Gastroesophageal sphincter (tissue), 4 donors: Measurements from ENCODE around the gene GID4. TPM values are rescaled to one million over a fixed set of nuclear protein-coding genes. Genes with fewer than 3 reads are reported as not detected.

Experiments used
- ATAC-seq: fragments of 150-250 bp; one replicate; pipeline ENCODE4 v1.9.1; 2016; ENCODE audit warnings: mild to moderate bottlenecking, moderate library complexity
- H3K27ac ChIP-seq, 4 donors: fragments of 200-600 bp; sonication (generic) in 3 of 4; 1 replicate in 3 of 4; 2 replicates in 1 of 4; pipeline ENCODE4 v1.5.1; 2016 to 2019
- H3K27me3 ChIP-seq: fragments of 200-600 bp; sonication (generic); one replicate; pipeline ENCODE4 v1.5.1; 2019
- H3K36me3 ChIP-seq, 2 donors: fragments of 200-600 bp; sonication (generic); one replicate each; pipeline ENCODE4 v1.5.1; 2019; ENCODE audit warnings: control low read depth in 1 of 2
- H3K4me1 ChIP-seq, 3 donors: fragments of 200-600 bp; sonication (generic); 1 replicate in 2 of 3; 2 replicates in 1 of 3; pipeline ENCODE4 v1.5.1; 2016 to 2019; ENCODE audit warnings: control low read depth in 2 of 3
- H3K4me3 ChIP-seq, 2 donors: fragments of 200-600 bp; sonication (generic); one replicate each; pipeline ENCODE4 v1.5.1; 2019; ENCODE audit warnings: mild to moderate bottlenecking in 1 of 2, moderate library complexity in 1 of 2
- H3K9me3 ChIP-seq, 3 donors: fragments of 200-600 bp; sonication (generic); one replicate each; pipeline ENCODE4 v1.5.1; 2017 to 2019; ENCODE audit warnings: control low read depth in 2 of 3
- CTCF ChIP-seq, 4 experiments: fragments of 200-600 bp in 2 of 4; fragments of 450-650 bp in 2 of 4; sonication (generic) in 1 of 4; IDR thresholded peaks; one replicate each; pipeline ENCODE4 v1.5.1; 2017 to 2019; ENCODE audit warnings: antibody characterized with exemption in 4 of 4, mild to moderate bottlenecking in 2 of 4, moderate library complexity in 2 of 4
- EP300 ChIP-seq: sonication (generic); formaldehyde crosslinking; IDR thresholded peaks from one replicate; pipeline ENCODE4 v1.6.1; 2017; ENCODE audit warnings: antibody characterized with exemption, mild to moderate bottlenecking
- POLR2A ChIP-seq, 2 donors: fragments of 450-650 bp; IDR thresholded peaks; one replicate each; pipeline ENCODE4 v1.6.1; 2017; ENCODE audit warnings: antibody characterized with exemption in 2 of 2, mild to moderate bottlenecking in 2 of 2, moderate library complexity in 1 of 2
- POLR2AphosphoS5 ChIP-seq: sonication (generic); formaldehyde crosslinking; IDR thresholded peaks from one replicate; pipeline ENCODE4 v1.6.1; 2017; ENCODE audit warnings: antibody characterized with exemption
- WGBS, 2 donors: methylation state at CpG; one replicate each; pipeline ENCODE4 v1.1.5; 2018; ENCODE audit warnings: low coverage in 1 of 2; 5-methylcytosine and 5-hydroxymethylcytosine counted together
- total RNA-seq, 4 donors: library from RNA; depleted of rRNA; stranded (reverse); fragments of >200 nt; gene quantifications; one replicate each; pipeline ENCODE4 v1.1.0, GENCODE V29; 2016

Gene GID4
- total RNA-seq, 4 donors from 2014 or later: 22.8 to 44.8 (median 33.9) TPM

- Histone ChIP-seq H3K4me3 (no peak overlapping the region), H3K9me3 (no peaks in the 10 kb centered on the region), H3K27ac (no peak overlapping the region), H3K36me3 (peaks cover 0 to 71% of the 10 kb centered on the region in 2 donors), H3K27me3 (no peaks in the 10 kb centered on the region), H3K4me1 (peaks cover 0 to 6% (median 0%) of the 10 kb centered on the region in 3 donors)
- TF ChIP-seq POLR2AphosphoS5: no peak
- TF ChIP-seq EP300: no peak
- TF ChIP-seq CTCF (IDR thresholded peaks at IDR 0.05): no peak
- no peak for TF ChIP-seq POLR2A (IDR thresholded peaks at IDR 0.05)
- 80% methylated on average over 1 of the region's 6 CpGs; no CpG with 5 or more reads in 1 of the 2 donors for WGBS, 2 donors
- no peak for ATAC-seq
These were observed 18.2 kb upstream of the GID4 start for GRCh38 chr17:18020971-18021370.

- H3K27ac ChIP-seq: no peak overlapping the region
- ATAC-seq: no peak
- H3K4me1 ChIP-seq: peaks cover 0 to 6% (median 0%) of the 10 kb centered on the region in 3 donors
- no peaks in the 10 kb centered on the region for H3K27me3 ChIP-seq
- no CpG with 5 or more reads among the region's 5 CpGs for WGBS, 2 donors
- TF ChIP-seq EP300: no peak
- TF ChIP-seq CTCF (IDR thresholded peaks at IDR 0.05): no peak
- H3K36me3 ChIP-seq: peaks cover 0 to 71% of the 10 kb centered on the region in 2 donors
- H3K4me3 ChIP-seq: no peak overlapping the region
- H3K9me3 ChIP-seq: no peaks in the 10 kb centered on the region
These were observed 17.8 kb upstream of the GID4 start for GRCh38 chr17:18021372-18021771.

- no peak for ATAC-seq
- WGBS, 2 donors: 48 to 60% methylated on average over 2 to 5 of the region's 5 CpGs
- H3K36me3 ChIP-seq: peaks cover 0 to 69% of the 10 kb centered on the region in 2 donors
- no peak overlapping the region for H3K27ac ChIP-seq
- H3K27me3 ChIP-seq: no peaks in the 10 kb centered on the region
- no peaks in the 10 kb centered on the region for H3K9me3 ChIP-seq
- H3K4me1 ChIP-seq: no peaks in the 10 kb centered on the region
- TF ChIP-seq CTCF (IDR thresholded peaks at IDR 0.05) (no peak), POLR2A (IDR thresholded peaks at IDR 0.05) (no peak), POLR2AphosphoS5 (no peak), EP300 (no peak)
- H3K4me3 ChIP-seq: no peak overlapping the region
These were observed 13.8 kb upstream of the GID4 start for GRCh38 chr17:18025241-18025944.

DNA sequence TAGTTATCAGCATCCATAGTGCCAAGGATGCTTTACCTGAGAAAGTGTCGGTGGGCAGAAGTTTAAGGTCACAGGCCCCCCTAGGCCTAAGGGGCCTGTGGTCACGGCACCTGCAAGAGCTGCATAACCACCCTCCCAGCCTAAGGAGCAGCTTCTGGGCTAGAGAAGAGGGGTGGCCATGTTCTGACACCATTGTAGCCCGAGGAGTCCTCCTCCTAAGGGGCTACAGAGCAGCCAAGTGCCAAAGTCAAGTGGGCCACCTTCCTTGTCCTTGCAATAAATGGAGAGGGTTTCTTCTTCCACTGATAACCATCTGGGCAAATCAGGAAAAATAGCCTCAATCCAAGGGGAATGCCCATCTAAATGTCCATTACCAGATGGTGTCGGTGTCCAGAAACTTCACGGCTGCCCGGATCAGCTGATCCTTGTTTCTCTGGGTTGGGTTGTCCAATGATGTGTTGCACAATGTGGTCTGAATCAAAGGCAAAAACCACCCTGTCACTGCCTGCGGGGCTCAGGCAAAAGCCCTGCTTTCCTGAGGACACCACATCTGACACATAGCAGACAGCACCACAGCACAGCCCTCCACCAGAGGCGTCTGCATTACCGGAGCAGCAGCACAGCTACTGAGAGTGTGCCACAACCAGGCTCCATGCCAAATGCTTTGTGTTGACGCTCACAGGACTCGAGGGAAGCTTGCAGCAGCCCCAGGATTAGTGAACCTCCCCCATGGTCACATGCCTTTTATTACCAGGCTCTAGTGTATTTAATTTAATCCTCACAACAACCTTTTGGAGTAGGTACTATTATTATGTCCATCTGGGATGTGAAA is 13.0 kb upstream of the GID4 start:
- TF ChIP-seq POLR2AphosphoS5 (no peak), POLR2A (IDR thresholded peaks at IDR 0.05) (no peak), EP300 (no peak), CTCF (IDR thresholded peaks at IDR 0.05) (no peak)
- Histone ChIP-seq H3K36me3 (peaks cover 0 to 64% of the 10 kb centered on the region in 2 donors), H3K4me1 (no peaks in the 10 kb centered on the region), H3K27ac (no peak overlapping the region), H3K4me3 (no peak overlapping the region), H3K9me3 (no peaks in the 10 kb centered on the region), H3K27me3 (no peaks in the 10 kb centered on the region)
- 0 to 80% methylated on average over 1 to 2 of the region's 11 CpGs for WGBS, 2 donors
- ATAC-seq: no peak
